ENCODE measurements around the gene USP35. TPM values are rescaled to one million over a fixed set of nuclear protein-coding genes. Genes with fewer than 3 reads are reported as not detected.
A peak's percentile ranks its signal among the peaks of the same experiment; 100 is the strongest.

Gene USP35
- total RNA-seq, 6 experiments from 2014 or later: 5.3 to 10.1 (median 7.9) TPM

DNA sequence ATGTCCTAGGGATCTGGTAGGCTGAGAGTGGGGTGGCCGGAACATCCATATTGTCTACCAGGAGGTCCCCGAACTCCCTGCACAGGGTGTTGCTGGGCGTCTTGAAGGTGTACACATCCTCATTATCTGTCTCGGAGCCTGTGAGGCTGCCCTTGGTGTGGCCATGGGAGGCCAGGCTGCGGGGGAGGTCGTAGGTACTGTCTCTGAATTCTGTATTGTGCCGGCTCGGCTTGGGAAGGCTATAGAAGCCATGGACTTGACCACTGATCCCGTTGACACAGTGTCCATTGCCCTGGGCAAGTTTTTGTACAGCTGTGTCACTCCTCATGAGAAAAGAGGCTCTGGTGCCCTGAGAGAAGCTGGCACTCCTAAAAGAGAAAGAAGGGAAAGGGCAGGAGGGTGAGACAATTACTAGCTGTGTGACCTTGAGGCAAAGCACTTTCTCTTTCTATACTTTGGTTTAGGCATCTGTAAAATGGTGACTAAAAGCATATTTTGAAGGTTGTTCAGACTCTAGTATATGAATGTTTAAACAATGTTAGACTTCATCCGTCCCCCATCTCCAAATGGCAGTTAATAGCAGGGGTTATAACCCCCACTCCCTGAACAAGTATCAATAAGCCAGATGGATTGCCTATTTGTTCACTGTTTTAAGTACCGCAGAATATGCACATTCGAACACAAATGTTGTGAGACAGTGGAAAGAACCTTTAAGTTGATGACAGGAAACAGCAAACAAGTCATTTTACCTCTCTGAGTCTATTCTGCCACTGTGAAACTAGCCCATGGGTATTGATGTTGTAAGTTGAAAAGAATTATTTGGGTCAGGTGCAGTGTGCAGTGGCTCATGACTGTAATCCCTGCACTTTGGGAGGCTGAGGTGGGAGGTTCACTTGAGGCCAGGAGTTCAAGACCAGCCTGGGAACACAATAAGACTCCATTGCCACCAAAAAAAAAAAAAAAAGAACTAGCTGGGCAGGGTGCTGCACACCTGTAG lies 38.3 kb downstream of the USP35 start:
- TF ChIP-seq POLR2A (IDR thresholded peaks at IDR 0.05): no peak
- TF ChIP-seq, protein P1, sequence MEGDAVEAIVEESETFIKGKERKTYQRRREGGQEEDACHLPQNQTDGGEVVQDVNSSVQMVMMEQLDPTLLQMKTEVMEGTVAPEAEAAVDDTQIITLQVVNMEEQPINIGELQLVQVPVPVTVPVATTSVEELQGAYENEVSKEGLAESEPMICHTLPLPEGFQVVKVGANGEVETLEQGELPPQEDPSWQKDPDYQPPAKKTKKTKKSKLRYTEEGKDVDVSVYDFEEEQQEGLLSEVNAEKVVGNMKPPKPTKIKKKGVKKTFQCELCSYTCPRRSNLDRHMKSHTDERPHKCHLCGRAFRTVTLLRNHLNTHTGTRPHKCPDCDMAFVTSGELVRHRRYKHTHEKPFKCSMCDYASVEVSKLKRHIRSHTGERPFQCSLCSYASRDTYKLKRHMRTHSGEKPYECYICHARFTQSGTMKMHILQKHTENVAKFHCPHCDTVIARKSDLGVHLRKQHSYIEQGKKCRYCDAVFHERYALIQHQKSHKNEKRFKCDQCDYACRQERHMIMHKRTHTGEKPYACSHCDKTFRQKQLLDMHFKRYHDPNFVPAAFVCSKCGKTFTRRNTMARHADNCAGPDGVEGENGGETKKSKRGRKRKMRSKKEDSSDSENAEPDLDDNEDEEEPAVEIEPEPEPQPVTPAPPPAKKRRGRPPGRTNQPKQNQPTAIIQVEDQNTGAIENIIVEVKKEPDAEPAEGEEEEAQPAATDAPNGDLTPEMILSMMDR (IDR thresholded peaks at IDR 0.05): no peak
- Histone ChIP-seq H3K36me3 (no peaks in the 10 kb centered on the region), H3K27ac (no peak overlapping the region), H3K27me3 (no peaks in the 10 kb centered on the region), H3K4me3 (no peak overlapping the region), H3K4me1 (peaks cover 0 to 17% (median 0%) of the 10 kb centered on the region in 4 donors), H3K9me3 (no peaks in the 10 kb centered on the region)
- intact Hi-C loops (cut with DNase I): no loop called here
- ATAC-seq: no peak
- 85% methylated on average over 6 of the region's 12 CpGs for WGBS (ENCODE audit: insufficient coverage, low coverage, low lambda C conversion rate, missing lambda C conversion rate)
- no peak for DNase-seq

DNA sequence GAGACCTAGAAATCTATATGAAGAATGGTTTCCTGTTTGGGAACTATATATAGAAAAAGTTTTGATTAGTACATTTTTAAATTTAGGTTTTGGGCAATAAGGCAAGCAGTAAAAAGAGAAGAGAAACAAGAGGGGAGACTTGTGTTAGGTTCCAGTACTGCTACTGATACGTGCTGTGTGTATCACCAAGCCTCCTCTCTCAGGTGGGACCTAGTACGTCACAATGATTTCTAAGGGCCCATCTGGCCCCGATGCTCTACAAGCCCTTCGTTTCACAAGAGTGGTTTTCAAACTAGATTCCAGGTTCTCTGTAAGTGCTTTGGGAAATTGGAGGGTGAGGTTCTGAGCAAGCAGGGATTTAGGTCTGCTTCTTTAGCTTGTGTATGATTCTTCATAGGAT lies 39.2 kb downstream of the USP35 start:
- Histone ChIP-seq H3K9me3 (no peaks in the 10 kb centered on the region), H3K4me3 (no peak overlapping the region), H3K36me3 (no peaks in the 10 kb centered on the region), H3K27ac (no peak overlapping the region), H3K4me1 (peaks cover 0 to 22% (median 0%) of the 10 kb centered on the region in 4 donors), H3K27me3 (no peaks in the 10 kb centered on the region)
- TF ChIP-seq, protein P1 (IDR thresholded peaks at IDR 0.05): no peak
- no peak for TF ChIP-seq POLR2A (IDR thresholded peaks at IDR 0.05)
- ATAC-seq: no peak
- 89% methylated on average over 4 of the region's 4 CpGs for whole genome bisulfite sequencing (ENCODE audit: insufficient coverage, low coverage, low lambda C conversion rate, missing lambda C conversion rate)
- no peak for DNase-seq
- intact Hi-C loops (cut with DNase I): no loop called here

DNA sequence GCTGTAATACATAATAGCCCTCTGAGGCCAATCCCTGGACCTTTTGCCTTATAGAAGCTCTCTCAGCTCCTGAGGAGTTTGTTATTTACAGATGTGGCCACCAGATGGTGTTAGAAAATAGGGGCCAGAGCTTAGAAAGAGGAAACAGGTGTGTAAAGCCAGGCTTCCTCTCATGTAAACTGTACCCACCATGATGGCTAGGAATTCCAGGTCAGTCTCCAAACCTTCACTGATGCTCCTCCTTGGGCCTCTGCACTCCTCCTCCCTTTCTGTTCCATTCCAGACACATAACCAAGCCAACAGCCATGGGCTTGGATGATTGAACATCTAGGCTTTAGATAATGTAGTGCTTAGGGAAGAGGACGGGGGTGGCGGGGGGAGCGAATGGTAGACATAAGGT lies 39.7 kb downstream of the USP35 start:
- H3K27me3 ChIP-seq: no peaks in the 10 kb centered on the region
- H3K4me3 ChIP-seq: no peak overlapping the region
- no peaks in the 10 kb centered on the region for H3K9me3 ChIP-seq
- DNase-seq (no peak), ATAC-seq (peak; percentile 86 to 90 (median 88))
- H3K36me3 ChIP-seq: no peaks in the 10 kb centered on the region
- WGBS (ENCODE audit: insufficient coverage, low coverage, low lambda C conversion rate, missing lambda C conversion rate): 93% methylated on average over 3 of the region's 3 CpGs
- no peak overlapping the region for H3K27ac ChIP-seq
- intact Hi-C loops (cut with DNase I): no loop called here
- no peak for TF ChIP-seq POLR2A (IDR thresholded peaks at IDR 0.05)
- TF ChIP-seq, protein P1 (IDR thresholded peaks at IDR 0.05): peak; percentile 55 to 70 (median 64)
- peaks cover 0 to 22% (median 0%) of the 10 kb centered on the region in 4 donors for H3K4me1 ChIP-seq

DNA sequence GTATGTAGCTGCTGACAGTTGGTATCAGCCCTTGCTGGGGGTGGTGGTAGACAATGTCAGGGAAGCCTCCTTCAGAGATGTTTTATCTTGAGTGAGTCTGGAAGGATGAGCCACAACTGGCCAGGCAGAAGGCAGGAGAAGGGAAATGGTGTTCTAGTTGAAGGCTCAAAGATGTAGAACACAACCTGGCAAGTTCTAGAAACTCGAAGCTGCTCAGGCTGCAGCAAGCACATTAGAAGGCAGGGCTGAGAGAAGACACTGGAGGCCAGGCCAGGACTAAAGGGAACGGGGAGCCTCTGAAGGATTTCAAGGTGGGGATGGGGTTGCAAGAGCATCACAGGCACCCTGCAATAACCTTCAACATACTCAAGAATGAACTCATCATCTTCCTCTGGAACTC lies 40.4 kb downstream of the USP35 start:
- no peak for TF ChIP-seq POLR2A (IDR thresholded peaks at IDR 0.05)
- TF ChIP-seq, protein P1 (IDR thresholded peaks at IDR 0.05): no peak
- no peak for DNase-seq
- WGBS (ENCODE audit: insufficient coverage, low coverage, low lambda C conversion rate, missing lambda C conversion rate): 100% methylated on average over 1 of the region's 2 CpGs
- Histone ChIP-seq H3K27me3 (no peaks in the 10 kb centered on the region), H3K4me3 (no peak overlapping the region), H3K27ac (no peak overlapping the region), H3K4me1 (peaks cover 0 to 22% (median 0%) of the 10 kb centered on the region in 4 donors), H3K36me3 (no peaks in the 10 kb centered on the region), H3K9me3 (no peaks in the 10 kb centered on the region)
- no peak for ATAC-seq
- intact Hi-C loops (cut with DNase I): no loop called here
